GM18505 (cell line): ENCODE data around the gene DNMT1.

ENCODE experiments used
- ATAC-seq: cut with Tn5 transposase; IDR thresholded peaks from one replicate; pipeline ENCODE4 v1.9.1; 2021; ENCODE audit not compliant: unreplicated experiment
- POLR2A ChIP-seq: IDR thresholded peaks from 4 replicates; pipeline ENCODE4 v1.6.1; 2011; ENCODE audit warnings: borderline replicate concordance; ENCODE audit not compliant: insufficient read depth, insufficient read length; ENCODE audit errors: extremely low read depth

The DNMT1 gene

GRCh38 chr19:10114651-10115391 lies 79.9 kb downstream of the DNMT1 start:
- TF ChIP-seq POLR2A, result peak; percentile 18
- no peak for ATAC-seq

- TF ChIP-seq POLR2A, result peak; percentile 12
- no peak for ATAC-seq
Observed at GRCh38 chr19:10113964-10114650, 80.6 kb downstream of the DNMT1 start.

GRCh38 chr19:10113592-10113963 lies 81.2 kb downstream of the DNMT1 start:
- TF ChIP-seq POLR2A, result no peak
- no peak for ATAC-seq

- TF ChIP-seq POLR2A, result peak; percentile 33
- ATAC-seq, result no peak
Observed at GRCh38 chr19:10112895-10113591, 81.7 kb downstream of the DNMT1 start.

DNA sequence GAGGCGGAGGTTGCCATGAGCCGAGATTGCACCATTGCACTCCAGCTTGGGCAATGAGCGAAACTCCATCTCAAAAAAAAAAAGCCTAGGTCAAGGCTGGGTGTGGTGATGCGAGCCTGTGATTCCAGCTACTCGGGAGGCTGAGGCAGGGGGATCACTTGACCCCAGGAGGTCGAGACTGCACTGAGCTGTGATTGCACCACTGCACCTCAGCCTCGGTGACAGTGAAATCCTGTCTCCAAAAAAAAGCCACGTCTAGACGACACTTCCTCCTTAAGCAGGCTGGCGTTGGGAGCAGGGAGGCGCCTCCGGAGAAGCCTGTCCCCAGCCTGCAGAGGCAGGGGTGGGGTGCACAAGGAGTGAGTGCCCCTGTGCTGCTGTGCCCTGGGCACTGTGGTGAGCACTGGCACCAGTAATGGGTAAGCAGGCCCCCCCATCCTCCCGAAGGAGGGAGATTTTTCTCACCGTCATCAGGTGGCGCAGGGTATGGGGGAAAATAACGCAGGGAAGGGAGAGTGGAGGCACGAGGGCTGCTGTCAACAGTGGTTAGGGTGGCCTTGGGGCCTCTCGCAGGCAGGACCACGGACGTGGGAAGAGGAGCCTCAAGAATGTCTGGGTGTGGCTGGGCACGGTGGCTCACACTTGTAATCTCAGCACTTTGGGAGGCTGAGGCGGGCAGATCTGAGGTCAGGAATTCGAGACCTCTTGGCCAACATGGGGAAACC lies 82.6 kb downstream of the DNMT1 start:
- no peak for ATAC-seq
- TF ChIP-seq POLR2A, result peak; percentile 33

DNA sequence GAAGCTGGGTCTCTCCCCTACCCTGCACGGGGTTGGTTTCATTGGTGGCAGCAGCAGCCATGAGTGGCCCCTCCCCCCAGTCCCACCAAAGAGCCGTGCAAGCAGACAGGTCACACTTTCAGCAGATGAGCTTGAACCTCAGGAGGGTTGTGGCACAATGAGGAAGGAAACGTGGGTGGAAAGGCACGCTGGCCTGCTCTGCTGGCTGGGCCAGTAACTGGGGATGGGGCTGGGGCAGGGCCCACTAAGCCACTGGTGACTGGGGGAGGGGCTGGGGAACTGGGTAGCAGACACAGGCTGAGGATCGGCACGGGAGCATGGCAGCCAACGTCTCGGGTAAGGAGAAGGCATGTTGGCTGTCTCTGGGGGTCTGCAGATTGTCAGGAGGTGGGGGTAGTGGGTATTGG lies 83.3 kb downstream of the DNMT1 start, which contains the start of gene P2RY11:
Gene P2RY11, plus strand, starts transcription at position 289 of the 407 bp plus-strand sequence. Its CDS starts 29 bp downstream, at position 318.
- TF ChIP-seq POLR2A, result peak; percentile 53
- ATAC-seq, result no peak

GRCh38 chr19:10110972-10111317 lies 83.8 kb downstream of the DNMT1 start:
- ATAC-seq, result no peak

DNA sequence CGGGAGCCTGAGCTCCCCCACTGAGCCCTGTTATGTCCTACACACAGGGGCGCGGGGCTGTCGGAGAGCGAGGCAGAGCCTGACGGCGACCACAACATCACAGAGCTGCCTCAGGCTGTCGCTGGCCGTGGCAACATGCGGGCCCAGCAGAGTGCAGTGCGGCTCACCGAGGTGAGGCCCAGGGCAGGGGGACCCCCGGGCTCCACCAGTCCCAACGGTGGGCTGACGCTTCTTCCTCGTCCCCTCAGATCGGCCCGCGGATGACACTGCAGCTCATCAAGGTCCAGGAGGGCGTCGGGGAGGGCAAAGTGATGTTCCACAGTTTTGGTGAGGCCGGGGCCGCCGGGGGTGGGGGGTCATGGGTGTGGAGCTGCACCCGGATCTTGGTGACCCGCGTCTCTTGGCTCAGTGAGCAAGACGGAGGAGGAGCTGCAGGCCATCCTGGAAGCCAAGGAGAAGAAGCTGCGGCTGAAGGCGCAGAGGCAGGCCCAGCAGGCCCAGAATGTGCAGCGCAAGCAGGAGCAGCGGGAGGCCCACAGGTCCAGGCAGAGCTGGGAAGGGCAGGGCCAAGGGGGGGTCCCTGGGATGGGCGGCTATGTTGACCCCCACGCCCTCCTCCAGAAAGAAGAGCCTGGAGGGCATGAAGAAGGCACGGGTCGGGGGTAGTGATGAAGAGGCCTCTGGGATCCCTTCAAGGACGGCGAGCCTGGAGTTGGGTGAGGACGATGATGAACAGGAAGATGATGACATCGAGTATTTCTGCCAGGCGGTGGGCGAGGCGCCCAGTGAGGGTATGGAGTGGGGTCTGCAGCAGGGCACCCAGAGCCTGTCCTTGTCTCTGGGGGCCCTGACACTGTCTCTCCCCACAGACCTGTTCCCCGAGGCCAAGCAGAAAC lies 84.4 kb downstream of the DNMT1 start:
- ATAC-seq, result no peak

More at GRCh38 chr19:10110972-10111317, 83.8 kb downstream of the DNMT1 start:
- TF ChIP-seq POLR2A, result no peak

DNA sequence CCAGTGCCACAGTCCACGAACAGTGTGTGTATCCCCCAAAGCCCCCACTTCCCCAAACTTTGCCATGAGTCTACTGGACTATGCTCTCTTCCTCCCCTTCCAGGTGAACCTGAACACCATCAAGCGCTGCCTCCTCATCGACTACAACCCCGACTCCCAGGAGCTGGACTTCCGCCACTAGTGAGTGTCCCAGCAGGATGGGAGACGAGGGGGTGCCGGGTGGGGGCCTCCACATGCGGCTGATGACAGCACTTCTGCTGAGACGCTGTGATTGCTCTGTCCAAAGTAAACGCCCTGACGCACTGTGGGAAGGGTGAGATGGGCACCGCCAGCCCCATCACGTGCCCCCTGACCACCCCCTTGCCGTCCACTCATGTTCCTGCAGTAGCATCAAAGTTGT lies 85.2 kb downstream of the DNMT1 start:
- no peak for ATAC-seq
- no peak for TF ChIP-seq POLR2A

More for the DNA sequence above, 84.4 kb downstream of the DNMT1 start:
- TF ChIP-seq POLR2A, result no peak

DNA sequence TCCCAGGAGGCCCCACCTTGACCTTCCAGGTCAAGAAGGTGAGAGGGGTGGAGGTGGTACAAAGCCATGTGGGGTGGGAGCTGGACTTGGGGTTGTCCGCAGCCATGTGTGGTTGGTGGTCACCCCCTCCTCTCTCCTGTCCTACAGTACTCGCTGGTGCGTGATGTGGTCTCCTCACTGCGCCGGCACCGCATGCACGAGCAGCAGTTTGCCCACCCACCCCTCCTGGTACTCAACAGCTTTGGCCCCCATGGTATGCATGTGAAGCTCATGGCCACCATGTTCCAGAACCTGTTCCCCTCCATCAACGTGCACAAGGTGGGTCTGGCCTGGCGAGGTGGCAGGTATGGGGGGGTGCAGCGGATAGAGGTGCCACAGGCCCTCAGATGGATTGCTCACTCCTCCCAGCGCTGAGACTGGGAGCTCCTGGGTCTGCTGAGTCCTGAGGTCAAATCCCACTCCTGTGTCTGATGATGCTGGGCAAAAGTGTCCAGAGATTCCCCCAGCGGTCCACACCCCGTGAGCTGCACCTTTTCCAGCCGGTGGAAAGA lies 86.9 kb downstream of the DNMT1 start:
- TF ChIP-seq POLR2A, result no peak
- no peak for ATAC-seq

DNA sequence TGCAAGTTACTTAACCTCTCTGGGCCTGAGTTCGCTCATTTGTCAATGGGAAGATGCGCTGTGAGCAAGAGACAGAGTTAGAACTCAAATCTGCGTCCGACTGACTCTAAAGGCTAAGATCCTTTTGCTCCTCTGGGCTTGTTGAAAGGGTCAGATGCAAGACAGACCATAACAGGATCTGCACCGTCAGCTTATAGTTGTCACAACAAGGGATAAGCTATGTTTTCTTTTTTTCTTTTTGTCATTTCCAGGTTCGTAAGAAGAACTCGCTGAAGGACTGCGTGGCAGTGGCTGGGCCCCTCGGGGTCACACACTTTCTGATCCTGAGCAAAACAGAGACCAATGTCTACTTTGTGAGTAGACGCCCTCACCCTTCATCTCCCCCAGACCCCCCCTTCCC lies 87.5 kb downstream of the DNMT1 start:
- TF ChIP-seq POLR2A, result no peak
- no peak for ATAC-seq
